Duodenal mucosa (tissue), 2 donors: ENCODE measurements around the gene SGCE.

Experiments
- H3K27ac ChIP-seq: one replicate; pipeline ENCODE4 v1.7.0; 2013; ENCODE audit warnings: low read depth, low read length
- H3K27me3 ChIP-seq, 2 donors: one replicate each; pipeline ENCODE4 v1.7.0; 2013; ENCODE audit warnings: low read length in 2 of 2, control low read depth in 1 of 2; ENCODE audit not compliant: insufficient read depth in 2 of 2, control insufficient read depth in 1 of 2
- H3K36me3 ChIP-seq, 2 donors: one replicate each; pipeline ENCODE4 v1.7.0; 2013; ENCODE audit warnings: low read length in 2 of 2, control low read depth in 1 of 2; ENCODE audit not compliant: insufficient read depth in 2 of 2, control insufficient read depth in 1 of 2
- H3K4me1 ChIP-seq, 2 donors: one replicate each; pipeline ENCODE4 v1.7.0; 2013; ENCODE audit warnings: low read length in 2 of 2, control low read depth in 1 of 2; ENCODE audit not compliant: insufficient read depth in 2 of 2, control insufficient read depth in 1 of 2
- H3K4me3 ChIP-seq, 2 donors: one replicate each; pipeline ENCODE4 v1.7.0; 2013; ENCODE audit warnings: low read length in 2 of 2, low read depth in 1 of 2
- H3K9ac ChIP-seq, 2 donors: one replicate each; pipeline ENCODE4 v1.7.0; 2013; ENCODE audit warnings: low read length in 2 of 2, low read depth in 1 of 2
- H3K9me3 ChIP-seq, 2 donors: one replicate each; pipeline ENCODE4 v1.7.0; 2013; ENCODE audit warnings: low read length in 2 of 2, control low read depth in 1 of 2; ENCODE audit not compliant: control insufficient read depth in 1 of 2

SGCE gene

GRCh38 chr7:94623820-94624219 is 32.1 kb downstream of the SGCE start:
- Histone ChIP-seq H3K27me3 (no peaks in the 10 kb centered on the region), H3K36me3 (no peaks in the 10 kb centered on the region), H3K27ac (no peak overlapping the region), H3K9ac (no peak overlapping the region), H3K9me3 (no peaks in the 10 kb centered on the region), H3K4me1 (peaks cover 0 to 6% of the 10 kb centered on the region in 2 donors), H3K4me3 (no peak overlapping the region)

DNA sequence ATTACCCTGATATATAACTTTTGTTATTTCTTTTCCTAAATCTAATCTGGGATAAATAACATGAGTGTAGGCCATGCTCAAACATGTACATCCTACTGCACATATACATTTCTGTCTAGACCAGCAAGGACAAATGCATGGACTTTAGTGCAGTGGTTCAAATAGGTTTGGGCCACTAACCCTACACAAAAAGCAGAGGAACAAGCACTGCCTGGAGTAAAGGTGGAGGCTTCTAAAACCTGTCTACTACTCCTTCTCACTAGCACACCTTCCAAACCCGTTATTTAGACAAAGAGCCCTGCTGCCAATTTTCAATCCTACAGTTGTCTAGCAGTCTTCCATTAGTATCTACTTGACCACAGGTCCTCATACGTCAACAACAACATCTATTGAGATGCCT is 34.8 kb downstream of the SGCE start:
- Histone ChIP-seq H3K4me3 (no peak overlapping the region), H3K9me3 (no peaks in the 10 kb centered on the region), H3K27ac (no peak overlapping the region), H3K36me3 (no peaks in the 10 kb centered on the region), H3K4me1 (peaks cover 0 to 6% of the 10 kb centered on the region in 2 donors), H3K9ac (no peak overlapping the region), H3K27me3 (no peaks in the 10 kb centered on the region)

- H3K36me3 ChIP-seq = no peaks in the 10 kb centered on the region
- H3K9me3 ChIP-seq = no peaks in the 10 kb centered on the region
- H3K4me3 ChIP-seq = no peak overlapping the region
- H3K27ac ChIP-seq = no peak overlapping the region
- H3K4me1 ChIP-seq = peaks cover 0 to 6% of the 10 kb centered on the region in 2 donors
- H3K27me3 ChIP-seq = no peaks in the 10 kb centered on the region
- H3K9ac ChIP-seq = no peak overlapping the region
Measured at GRCh38 chr7:94620703-94621118, 35.2 kb downstream of the SGCE start.

- H3K36me3 ChIP-seq = no peaks in the 10 kb centered on the region
- H3K27ac ChIP-seq = no peak overlapping the region
- peaks cover 0 to 6% of the 10 kb centered on the region in 2 donors for H3K4me1 ChIP-seq
- H3K9ac ChIP-seq = no peak overlapping the region
- no peaks in the 10 kb centered on the region for H3K9me3 ChIP-seq
- no peak overlapping the region for H3K4me3 ChIP-seq
- H3K27me3 ChIP-seq = no peaks in the 10 kb centered on the region
Measured at GRCh38 chr7:94618126-94618525, 37.8 kb downstream of the SGCE start.

- no peak overlapping the region for H3K9ac ChIP-seq
- H3K4me1 ChIP-seq = peaks cover 0 to 6% of the 10 kb centered on the region in 2 donors
- no peaks in the 10 kb centered on the region for H3K9me3 ChIP-seq
- H3K36me3 ChIP-seq = no peaks in the 10 kb centered on the region
- no peaks in the 10 kb centered on the region for H3K27me3 ChIP-seq
- H3K27ac ChIP-seq = no peak overlapping the region
- no peak overlapping the region for H3K4me3 ChIP-seq
Measured at GRCh38 chr7:94616855-94617254, 39.1 kb downstream of the SGCE start.

- no peak overlapping the region for H3K27ac ChIP-seq
Measured at GRCh38 chr7:94615666-94616065, 40.3 kb downstream of the SGCE start.

GRCh38 chr7:94612661-94613060 is 43.3 kb downstream of the SGCE start:
- Histone ChIP-seq H3K9me3 (no peaks in the 10 kb centered on the region), H3K9ac (no peak overlapping the region), H3K4me1 (no peaks in the 10 kb centered on the region), H3K36me3 (no peaks in the 10 kb centered on the region), H3K4me3 (no peak overlapping the region), H3K27ac (no peak overlapping the region), H3K27me3 (no peaks in the 10 kb centered on the region)

More at GRCh38 chr7:94615666-94616065, 40.3 kb downstream of the SGCE start:
- Histone ChIP-seq H3K4me1 (no peaks in the 10 kb centered on the region), H3K27me3 (no peaks in the 10 kb centered on the region), H3K36me3 (no peaks in the 10 kb centered on the region), H3K9ac (no peak overlapping the region), H3K9me3 (no peaks in the 10 kb centered on the region), H3K4me3 (no peak overlapping the region)

- Histone ChIP-seq H3K9ac (no peak overlapping the region), H3K4me1 (no peaks in the 10 kb centered on the region), H3K27me3 (no peaks in the 10 kb centered on the region), H3K4me3 (no peak overlapping the region), H3K36me3 (no peaks in the 10 kb centered on the region), H3K27ac (no peak overlapping the region), H3K9me3 (no peaks in the 10 kb centered on the region)
Measured at GRCh38 chr7:94612253-94612652, 43.7 kb downstream of the SGCE start.

GRCh38 chr7:94609561-94609960 is 46.4 kb downstream of the SGCE start:
- Histone ChIP-seq H3K27ac (no peak overlapping the region), H3K9me3 (no peaks in the 10 kb centered on the region), H3K36me3 (no peaks in the 10 kb centered on the region), H3K4me1 (no peaks in the 10 kb centered on the region), H3K27me3 (no peaks in the 10 kb centered on the region), H3K4me3 (no peak overlapping the region), H3K9ac (no peak overlapping the region)

GRCh38 chr7:94605031-94605430 is 50.9 kb downstream of the SGCE start:
- Histone ChIP-seq H3K27ac (no peak overlapping the region), H3K36me3 (no peaks in the 10 kb centered on the region), H3K4me1 (no peaks in the 10 kb centered on the region), H3K9ac (no peak overlapping the region), H3K27me3 (no peaks in the 10 kb centered on the region), H3K9me3 (no peaks in the 10 kb centered on the region), H3K4me3 (no peak overlapping the region)

DNA sequence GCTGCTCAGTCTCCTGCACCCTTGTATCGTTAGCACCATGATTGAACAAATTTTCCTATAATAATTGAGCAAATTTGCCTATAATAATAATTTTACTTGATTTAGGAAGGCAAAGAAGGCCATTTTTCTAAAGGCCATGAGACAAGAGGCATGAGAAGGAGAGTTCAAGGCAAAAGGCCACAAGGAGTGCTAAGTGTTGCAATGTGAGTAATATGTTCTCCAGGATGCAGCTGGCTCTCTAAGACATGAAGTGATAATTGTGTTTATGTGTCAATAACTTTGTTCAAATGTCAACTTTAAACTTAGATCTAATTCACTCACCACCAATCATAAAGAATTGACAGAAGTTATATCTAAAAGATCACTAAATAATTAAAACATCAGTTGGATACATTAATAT is 53.8 kb downstream of the SGCE start:
- Histone ChIP-seq H3K4me3 (no peak overlapping the region), H3K9ac (no peak overlapping the region), H3K27ac (no peak overlapping the region), H3K4me1 (no peaks in the 10 kb centered on the region), H3K9me3 (no peaks in the 10 kb centered on the region), H3K27me3 (no peaks in the 10 kb centered on the region), H3K36me3 (no peaks in the 10 kb centered on the region)
